ENCODE measurements around the gene PRDM16. TPM values are rescaled to one million over a fixed set of nuclear protein-coding genes. Genes with fewer than 3 reads are reported as not detected.

PRDM16 gene
- total RNA-seq, 1 experiment from 2014 or later: 0.17 TPM

- H3K4me1 Mint-ChIP-seq: peaks cover 6 to 11% of the 10 kb centered on the region in 2 experiments
- peaks cover 13% of the 10 kb centered on the region for H3K27me3 Mint-ChIP-seq (ENCODE audit: low read depth)
- Histone ChIP-seq H3K27ac (ENCODE audit: insufficient read length, low read depth, low read length) (no peak overlapping the region), H3K79me2 (ENCODE audit: insufficient read depth, low read length) (no peaks in the 10 kb centered on the region), H3K23me2 (ENCODE audit: insufficient read length, low read depth, low read length, poor library complexity, severe bottlenecking) (no peaks in the 10 kb centered on the region), H3K9me3 (ENCODE audit: control insufficient read depth, low read depth, low read length) (no peaks in the 10 kb centered on the region), H3K27me3 (ENCODE audit: insufficient read depth, low read length) (no peaks in the 10 kb centered on the region), H3K9ac (ENCODE audit: extremely low read depth, insufficient read length, low read length) (no peak overlapping the region), H4K5ac (ENCODE audit: insufficient read length, low read depth, low read length) (no peak overlapping the region), H3T11ph (ENCODE audit: low read length) (no peak overlapping the region), H3K56ac (ENCODE audit: insufficient read length, low read depth, low read length) (no peak overlapping the region), H4K20me1 (ENCODE audit: control insufficient read depth, insufficient read depth, insufficient read length) (no peaks in the 10 kb centered on the region), H2BK20ac (ENCODE audit: low read depth, low read length, poor library complexity, severe bottlenecking) (no peak overlapping the region), H4K91ac (ENCODE audit: insufficient read length, low read depth, low read length) (no peak overlapping the region), H3K23ac (ENCODE audit: insufficient read length, low read depth, low read length) (no peak overlapping the region), H2BK12ac (ENCODE audit: insufficient read length, low read depth, low read length) (no peak overlapping the region), H3K4me1 (ENCODE audit: insufficient read depth, low read length) (peaks cover 4% of the 10 kb centered on the region; the same call in 1 of the 2 replicates), H3K79me1 (ENCODE audit: insufficient read depth, low read depth, low read length, poor library complexity, severe bottlenecking) (no peaks in the 10 kb centered on the region), H2AK5ac (ENCODE audit: insufficient read length, low read length) (no peak overlapping the region), H3K4ac (ENCODE audit: low read depth, low read length) (no peak overlapping the region), H2AFZ (ENCODE audit: low read length) (no peak overlapping the region), H3K14ac (ENCODE audit: insufficient read depth, low read length) (no peak overlapping the region), H2BK5ac (ENCODE audit: insufficient read length, low read length) (no peak overlapping the region), H3K4me2 (ENCODE audit: insufficient read depth, insufficient read length, low read length) (no peak overlapping the region), H2BK15ac (ENCODE audit: low read depth, low read length) (no peak overlapping the region), H2BK120ac (ENCODE audit: low read depth, low read length, poor library complexity, severe bottlenecking) (no peak overlapping the region), H4K8ac (replicated peaks; ENCODE audit: insufficient read length, low read depth, low read length) (no peak overlapping the region), H3K18ac (ENCODE audit: insufficient read length, low read depth, low read length) (no peak overlapping the region)
- H3K4me3 Mint-ChIP-seq: no peak overlapping the region
- DNase-seq: no peak
- TF ChIP-seq CTCF (conservative IDR thresholded peaks at IDR 0.05): no peak
- no peak overlapping the region for H3K27ac Mint-ChIP-seq
- H3K9me3 Mint-ChIP-seq: peaks cover 0 to 3% of the 10 kb centered on the region in 2 experiments; a peak in 3 of 5 replicates
- no CpG with 5 or more reads among the region's 20 CpGs for WGBS (ENCODE audit: extremely low coverage, insufficient read length, low lambda C conversion rate)
- H3K36me3 Mint-ChIP-seq (ENCODE audit: insufficient read depth in 1 of 3, low read depth in 3 of 3): no peaks in the 10 kb centered on the region
Observed at GRCh38 chr1:3373700-3374405, 304.9 kb downstream of the PRDM16 start.

Data from H9 (cell line).